IPS DF 6.9 (cell line): ENCODE data around the gene TRIM2.

ENCODE experiments used
- DNase-seq: peaks from one replicate; pipeline ENCODE4 v3.0.0-alpha.2; 2013; ENCODE audit warnings: low read depth, low spot score
- H3K27ac ChIP-seq: one replicate; pipeline ENCODE4 v1.5.1; 2013; ENCODE audit warnings: low read length, control low read depth
- H3K27me3 ChIP-seq: 2 replicates; pipeline ENCODE4 v1.6.1; 2013; ENCODE audit warnings: mild to moderate bottlenecking, low read length; ENCODE audit not compliant: control insufficient read depth, insufficient read depth
- H3K36me3 ChIP-seq: 2 replicates; pipeline ENCODE4 v1.6.1; 2013; ENCODE audit warnings: low read length; ENCODE audit not compliant: control insufficient read depth, insufficient read depth
- H3K4me1 ChIP-seq: 2 replicates; pipeline ENCODE4 v1.6.1; 2013; ENCODE audit warnings: low read length; ENCODE audit not compliant: control insufficient read depth, insufficient read depth
- H3K4me3 ChIP-seq: 2 replicates; pipeline ENCODE4 v1.5.1; 2013; ENCODE audit warnings: mild to moderate bottlenecking, low read length
- H3K9me3 ChIP-seq: 2 replicates; pipeline ENCODE4 v1.6.1; 2013; ENCODE audit warnings: low read length, inconsistent platforms; ENCODE audit not compliant: control insufficient read depth, insufficient read depth
- WGBS: extraction: QIAGEN DNeasy Blood & Tissue Kit; methylation state at CpG from one replicate; pipeline ENCODE4 v1.1.7; 2013; ENCODE audit warnings: mixed read lengths, missing lambda C conversion rate; ENCODE audit not compliant: insufficient read length, insufficient coverage; 5-methylcytosine and 5-hydroxymethylcytosine counted together

The TRIM2 gene

DNA sequence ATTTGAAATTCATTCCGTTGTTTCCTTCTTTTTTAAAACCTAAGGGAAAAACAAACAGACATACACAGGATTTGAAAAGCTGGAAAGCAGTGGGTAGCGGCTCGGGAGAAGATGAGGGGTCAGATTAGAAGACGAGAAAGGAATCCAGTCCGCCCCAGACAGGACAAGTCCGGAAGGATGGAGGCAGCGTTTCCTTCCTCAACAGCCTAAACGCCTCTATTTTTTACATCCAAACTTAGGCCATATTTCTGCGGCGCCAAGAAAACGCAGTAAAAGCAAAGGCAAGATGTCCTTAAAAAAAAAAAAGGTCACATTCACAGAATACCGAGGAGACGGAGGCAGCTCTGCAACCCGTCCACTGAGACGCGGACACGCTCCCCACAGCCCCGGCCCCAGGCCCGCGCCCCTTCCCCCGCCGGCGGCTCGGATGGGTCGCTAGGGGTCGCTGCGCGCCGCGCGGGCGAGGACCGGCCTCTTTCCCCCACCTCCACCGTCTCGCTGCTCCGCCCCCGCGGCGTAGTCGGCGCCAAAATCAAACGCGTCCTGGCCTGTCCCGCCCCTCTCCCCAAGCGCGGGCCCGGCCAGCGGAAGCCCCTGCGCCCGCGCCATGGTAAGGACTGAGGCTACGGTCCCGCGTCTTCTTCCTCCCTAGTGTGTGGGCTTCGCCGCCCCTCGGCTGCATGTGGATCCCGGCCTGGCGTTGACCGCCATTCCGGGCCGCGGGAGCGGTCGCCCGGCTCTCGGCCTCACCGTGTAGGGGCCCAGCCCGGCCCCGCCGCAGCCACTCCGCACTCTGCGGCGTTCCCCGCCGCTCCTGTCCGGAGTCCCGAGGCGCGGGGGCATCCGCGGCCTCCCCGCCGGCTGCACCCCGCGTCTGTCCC is 140.1 kb downstream of the TRIM2 start, which contains the start of gene MND1:
MND1 (plus strand) TSS at position 558 of the 881 bp plus-strand sequence; CDS start at position 608, 50 bp downstream.
- H3K36me3 ChIP-seq = no peaks in the 10 kb centered on the region
- H3K4me1 ChIP-seq = no peaks in the 10 kb centered on the region; the same call in 1 of the 2 replicates
- H3K27ac ChIP-seq = no peak within 1 kb of the TSS
- H3K9me3 ChIP-seq = no peaks in the 10 kb centered on the region
- WGBS = no CpG with 5 or more reads among the region's 86 CpGs
- no peaks in the 10 kb centered on the region for H3K27me3 ChIP-seq
- DNase-seq = peak; percentile 73
- peak within 1 kb of the TSS; percentile 43 for H3K4me3 ChIP-seq

DNA sequence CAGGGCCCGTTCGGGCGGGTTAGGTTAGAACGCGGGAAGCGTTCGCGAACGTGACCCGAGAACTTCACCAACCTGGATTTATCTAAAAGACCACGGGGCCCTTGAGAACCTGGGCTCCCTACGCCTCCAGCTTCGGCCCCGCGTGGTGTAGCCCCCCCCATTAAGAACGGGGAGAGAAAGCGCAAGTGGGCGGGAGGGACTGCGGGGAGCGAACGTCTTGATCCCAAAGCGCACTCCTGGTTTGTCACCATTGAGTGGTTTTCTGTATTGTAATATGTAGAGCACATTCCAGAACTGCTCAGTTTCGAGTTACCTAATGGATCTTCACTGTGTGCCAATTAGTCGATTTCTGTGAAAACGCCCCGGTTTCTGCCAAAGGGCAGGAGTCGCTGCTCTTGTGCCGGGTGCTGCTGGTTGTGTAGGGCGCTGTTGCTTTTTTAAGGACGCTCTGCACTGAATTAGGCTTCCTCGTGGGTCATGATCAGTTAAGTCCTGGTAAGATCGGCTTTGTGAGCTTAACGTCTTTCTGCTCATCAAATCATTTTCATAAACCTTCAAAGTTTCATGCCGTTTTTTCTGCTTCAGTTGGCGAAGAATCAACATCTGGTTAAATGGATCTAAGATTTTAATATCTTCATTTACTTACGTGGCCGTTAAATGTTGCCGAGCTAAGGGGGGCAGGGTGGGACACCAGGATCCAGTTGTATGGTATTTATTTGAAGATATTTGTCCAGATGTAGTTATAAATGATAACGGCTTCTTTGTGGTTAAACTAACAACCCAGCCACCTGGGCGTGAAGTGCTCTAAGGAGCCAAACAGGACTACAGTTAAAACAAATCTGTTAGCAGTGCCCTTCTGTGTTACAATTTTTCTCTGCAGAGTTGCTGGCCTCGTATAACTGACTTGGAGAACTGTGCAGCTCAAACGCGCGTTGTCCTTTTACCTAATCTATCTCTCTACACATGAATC is 141.1 kb downstream of the TRIM2 start:
- H3K27ac ChIP-seq = no peak overlapping the region
- WGBS = no CpG with 5 or more reads among the region's 44 CpGs
- no peak for DNase-seq

DNA sequence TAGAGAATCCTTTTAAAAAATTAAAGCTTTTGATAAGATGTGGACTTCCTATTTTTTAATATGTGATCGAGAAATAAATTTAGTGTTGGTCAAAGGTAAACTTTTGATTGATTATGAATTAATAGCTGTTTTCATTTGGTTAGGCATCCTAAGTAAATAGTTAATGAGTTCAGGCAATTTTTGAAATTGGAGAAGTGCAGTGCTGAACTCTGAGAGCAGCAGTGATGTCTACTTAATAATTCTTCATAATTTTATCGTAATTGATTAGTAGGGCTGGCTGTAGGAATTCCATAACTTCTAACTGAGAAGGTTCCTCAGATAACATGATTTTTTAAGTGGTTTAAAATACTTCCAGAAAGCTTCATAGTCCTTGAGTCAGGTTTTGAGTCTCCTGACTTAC is 141.8 kb downstream of the TRIM2 start:
- no peak for DNase-seq
- Histone ChIP-seq H3K36me3 (no peaks in the 10 kb centered on the region), H3K9me3 (no peaks in the 10 kb centered on the region), H3K4me1 (no peaks in the 10 kb centered on the region; the same call in 1 of the 2 replicates), H3K27ac (no peak overlapping the region), H3K27me3 (no peaks in the 10 kb centered on the region), H3K4me3 (no peak overlapping the region)
- WGBS = 100% methylated on average over 1 of the region's 2 CpGs

More for the DNA sequence above, 141.1 kb downstream of the TRIM2 start:
- H3K4me1 ChIP-seq = no peaks in the 10 kb centered on the region; the same call in 1 of the 2 replicates
- H3K4me3 ChIP-seq = peak overlapping the region; percentile 43
- H3K9me3 ChIP-seq = no peaks in the 10 kb centered on the region
- H3K36me3 ChIP-seq = no peaks in the 10 kb centered on the region
- H3K27me3 ChIP-seq = no peaks in the 10 kb centered on the region

- no peaks in the 10 kb centered on the region for H3K27me3 ChIP-seq
- H3K4me1 ChIP-seq = no peaks in the 10 kb centered on the region; the same call in 1 of the 2 replicates
- no peaks in the 10 kb centered on the region for H3K36me3 ChIP-seq
- H3K9me3 ChIP-seq = no peaks in the 10 kb centered on the region
- no peak for DNase-seq
- H3K27ac ChIP-seq = no peak overlapping the region
- no peak overlapping the region for H3K4me3 ChIP-seq
- WGBS = no CpG with 5 or more reads among the region's 5 CpGs
Measured at GRCh38 chr4:153346563-153346962, 142.3 kb downstream of the TRIM2 start.

GRCh38 chr4:153347117-153347516 is 142.9 kb downstream of the TRIM2 start:
- Histone ChIP-seq H3K4me1 (no peaks in the 10 kb centered on the region; the same call in 1 of the 2 replicates), H3K36me3 (no peaks in the 10 kb centered on the region), H3K27me3 (no peaks in the 10 kb centered on the region), H3K4me3 (no peak overlapping the region), H3K27ac (no peak overlapping the region), H3K9me3 (no peaks in the 10 kb centered on the region)
- DNase-seq = no peak

- DNase-seq = no peak
- Histone ChIP-seq H3K27ac (no peak overlapping the region), H3K4me3 (no peak overlapping the region), H3K9me3 (no peaks in the 10 kb centered on the region), H3K4me1 (no peaks in the 10 kb centered on the region; the same call in 1 of the 2 replicates), H3K36me3 (no peaks in the 10 kb centered on the region), H3K27me3 (no peaks in the 10 kb centered on the region)
- no CpG with 5 or more reads among the region's 4 CpGs for WGBS
Measured at GRCh38 chr4:153348006-153348405, 143.8 kb downstream of the TRIM2 start.

DNA sequence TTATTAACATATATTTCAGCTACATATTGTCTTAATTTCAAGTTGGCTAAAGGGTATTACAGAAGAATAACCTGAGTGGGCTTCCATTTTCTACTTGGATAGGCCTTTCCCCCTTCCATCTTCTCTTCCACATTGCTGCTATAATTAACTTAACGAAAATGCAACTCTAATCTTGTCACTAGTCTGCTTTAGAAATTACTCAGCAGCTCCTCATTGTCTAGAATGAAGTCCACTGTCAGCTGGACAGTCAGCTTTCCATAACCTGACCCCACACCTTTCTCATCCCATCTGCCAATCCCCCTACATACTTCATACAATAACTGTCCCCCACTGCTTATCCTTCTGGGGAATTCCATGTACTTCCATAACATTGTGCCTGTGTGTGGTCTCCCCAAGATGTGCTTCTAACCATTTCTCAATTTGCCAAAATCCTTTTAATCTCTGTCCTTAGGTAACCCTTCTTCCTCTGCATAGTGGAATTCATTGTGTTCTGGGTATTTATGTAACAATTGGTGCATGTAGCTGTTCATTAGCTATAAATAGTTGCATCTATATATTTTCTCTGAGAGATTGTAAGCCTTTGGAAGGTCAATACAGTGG is 145.1 kb downstream of the TRIM2 start:
- Histone ChIP-seq H3K27me3 (no peaks in the 10 kb centered on the region), H3K36me3 (no peaks in the 10 kb centered on the region), H3K27ac (no peak overlapping the region), H3K4me3 (no peak overlapping the region), H3K4me1 (no peaks in the 10 kb centered on the region; the same call in 1 of the 2 replicates), H3K9me3 (no peaks in the 10 kb centered on the region)
- no peak for DNase-seq
- no CpG with 5 or more reads among the region's 1 CpG for WGBS

DNA sequence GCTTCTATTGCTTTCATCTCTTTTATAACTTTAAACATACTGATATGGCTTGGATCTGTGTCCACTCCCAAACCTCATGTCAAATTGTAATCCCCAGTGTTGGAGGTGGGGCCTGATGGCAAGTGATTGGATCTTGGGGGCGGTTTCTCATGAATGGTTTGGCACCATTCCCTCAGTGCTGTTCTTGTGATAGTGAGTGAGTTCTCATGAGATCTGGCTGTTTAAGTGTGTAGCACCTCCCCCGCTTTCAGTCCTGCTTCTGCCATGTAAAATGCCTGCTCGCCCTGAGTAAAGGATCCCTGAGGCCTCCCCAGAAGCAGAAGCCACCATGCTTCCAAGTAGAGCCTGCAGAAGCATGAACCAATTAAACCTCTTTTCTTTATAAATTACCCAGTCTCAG is 157.9 kb downstream of the TRIM2 start:
- DNase-seq = no peak
- no peaks in the 10 kb centered on the region for H3K4me1 ChIP-seq
- no peak overlapping the region for H3K27ac ChIP-seq
- no peaks in the 10 kb centered on the region for H3K36me3 ChIP-seq
- no peaks in the 10 kb centered on the region for H3K27me3 ChIP-seq
- no CpG with 5 or more reads among the region's 3 CpGs for WGBS
- no peaks in the 10 kb centered on the region for H3K9me3 ChIP-seq
- no peak overlapping the region for H3K4me3 ChIP-seq

DNA sequence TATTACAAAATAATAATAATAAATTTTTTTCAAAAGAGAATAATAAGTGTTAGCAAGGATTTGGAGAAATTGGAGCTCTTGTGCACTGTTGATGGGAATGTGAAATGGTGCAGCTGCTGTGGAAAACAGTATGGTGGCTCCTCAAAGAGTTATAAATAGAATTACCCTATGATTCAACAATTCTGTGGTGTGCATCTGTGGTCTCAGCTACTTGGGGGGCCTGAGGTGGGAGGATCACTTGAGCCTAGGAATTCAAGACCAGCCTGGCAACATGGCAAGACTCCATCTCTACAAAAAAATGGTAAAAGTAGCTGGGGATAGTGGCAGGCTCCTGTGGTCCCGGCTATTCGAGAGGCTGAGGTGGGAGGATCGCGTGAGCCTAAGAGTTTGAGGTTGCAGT is 159.8 kb downstream of the TRIM2 start:
- Histone ChIP-seq H3K4me1 (no peaks in the 10 kb centered on the region), H3K9me3 (no peaks in the 10 kb centered on the region), H3K36me3 (no peaks in the 10 kb centered on the region), H3K27me3 (no peaks in the 10 kb centered on the region), H3K4me3 (no peak overlapping the region), H3K27ac (no peak overlapping the region)
- no CpG with 5 or more reads among the region's 4 CpGs for WGBS
- no peak for DNase-seq

- H3K27ac ChIP-seq = no peak overlapping the region
- no peaks in the 10 kb centered on the region for H3K4me1 ChIP-seq
- H3K36me3 ChIP-seq = no peaks in the 10 kb centered on the region
- no peaks in the 10 kb centered on the region for H3K9me3 ChIP-seq
- H3K4me3 ChIP-seq = no peak overlapping the region
- WGBS = no CpG with 5 or more reads among the region's 2 CpGs
- DNase-seq = no peak
- no peaks in the 10 kb centered on the region for H3K27me3 ChIP-seq
Measured at GRCh38 chr4:153365003-153365402, 160.8 kb downstream of the TRIM2 start.
